ENCODE measurements around the gene CLP1.
"Not testable (repeated sequence)": the region's sequence is repeated elsewhere in the genome, so short reads cannot be mapped to it uniquely, and the experiment has no call there.

CLP1 gene

GRCh38 chr11:57680552-57680874 lies 23.0 kb downstream of the CLP1 start:
- no peaks in the 10 kb centered on the region for H3K27me3 ChIP-seq
- H3K9me3 ChIP-seq, result no peaks in the 10 kb centered on the region
- TF ChIP-seq CTCF (IDR thresholded peaks at IDR 0.05), result no peak
- H3K36me3 ChIP-seq, result peaks cover 86% of the 10 kb centered on the region
- no peak overlapping the region for H3K27ac ChIP-seq
- H3K4me3 ChIP-seq (ENCODE audit: low read depth in 1 of 2, low read length in 1 of 2), result no peak overlapping the region
- no peaks in the 10 kb centered on the region for H3K4me1 ChIP-seq (ENCODE audit: control insufficient read depth in 1 of 2, insufficient read depth in 1 of 2, low read depth in 1 of 2, low read length in 1 of 2)

GRCh38 chr11:57681168-57681567 lies 23.6 kb downstream of the CLP1 start:
- no peak overlapping the region for H3K27ac ChIP-seq
- no peak overlapping the region for H3K4me3 ChIP-seq (ENCODE audit: low read depth in 1 of 2, low read length in 1 of 2)
- H3K36me3 ChIP-seq, result peaks cover 86% of the 10 kb centered on the region
- H3K4me1 ChIP-seq (ENCODE audit: control insufficient read depth in 1 of 2, insufficient read depth in 1 of 2, low read depth in 1 of 2, low read length in 1 of 2), result no peaks in the 10 kb centered on the region
- no peaks in the 10 kb centered on the region for H3K27me3 ChIP-seq
- TF ChIP-seq CTCF (IDR thresholded peaks at IDR 0.05), result no peak
- no peaks in the 10 kb centered on the region for H3K9me3 ChIP-seq

- H3K36me3 ChIP-seq, result peaks cover 98% of the 10 kb centered on the region
- not testable (repeated sequence) for H3K27ac ChIP-seq; H3K9me3 ChIP-seq; H3K4me3 ChIP-seq (ENCODE audit: low read depth in 1 of 2, low read length in 1 of 2); H3K4me1 ChIP-seq (ENCODE audit: control insufficient read depth in 1 of 2, insufficient read depth in 1 of 2, low read depth in 1 of 2, low read length in 1 of 2); H3K27me3 ChIP-seq
Measured at GRCh38 chr11:57690474-57690873, 32.9 kb downstream of the CLP1 start.

- H3K27ac ChIP-seq, result no peak overlapping the region
- no peaks in the 10 kb centered on the region for H3K9me3 ChIP-seq
- no peaks in the 10 kb centered on the region for H3K27me3 ChIP-seq
- H3K36me3 ChIP-seq, result peaks cover 88% of the 10 kb centered on the region
- no peak for TF ChIP-seq CTCF (IDR thresholded peaks at IDR 0.05)
- H3K4me3 ChIP-seq (ENCODE audit: low read depth in 1 of 2, low read length in 1 of 2), result no peak overlapping the region
- no peaks in the 10 kb centered on the region for H3K4me1 ChIP-seq (ENCODE audit: control insufficient read depth in 1 of 2, insufficient read depth in 1 of 2, low read depth in 1 of 2, low read length in 1 of 2)
Measured at GRCh38 chr11:57698843-57699365, 41.3 kb downstream of the CLP1 start.

- H3K36me3 ChIP-seq, result peaks cover 86% of the 10 kb centered on the region
Measured at GRCh38 chr11:57699813-57700212, 42.3 kb downstream of the CLP1 start.

GRCh38 chr11:57700425-57700824 lies 42.9 kb downstream of the CLP1 start:
- H3K36me3 ChIP-seq, result peaks cover 83% of the 10 kb centered on the region
- H3K27me3 ChIP-seq, result no peaks in the 10 kb centered on the region
- no peaks in the 10 kb centered on the region for H3K9me3 ChIP-seq
- no peak overlapping the region for H3K27ac ChIP-seq
- H3K4me3 ChIP-seq (ENCODE audit: low read depth in 1 of 2, low read length in 1 of 2), result no peak overlapping the region
- H3K4me1 ChIP-seq (ENCODE audit: control insufficient read depth in 1 of 2, insufficient read depth in 1 of 2, low read depth in 1 of 2, low read length in 1 of 2), result no peaks in the 10 kb centered on the region
- TF ChIP-seq CTCF (IDR thresholded peaks at IDR 0.05), result no peak

More at GRCh38 chr11:57699813-57700212, 42.3 kb downstream of the CLP1 start:
- H3K9me3 ChIP-seq, result no peaks in the 10 kb centered on the region
- H3K27ac ChIP-seq, result no peak overlapping the region
- no peaks in the 10 kb centered on the region for H3K4me1 ChIP-seq (ENCODE audit: control insufficient read depth in 1 of 2, insufficient read depth in 1 of 2, low read depth in 1 of 2, low read length in 1 of 2)
- no peak overlapping the region for H3K4me3 ChIP-seq (ENCODE audit: low read depth in 1 of 2, low read length in 1 of 2)
- no peaks in the 10 kb centered on the region for H3K27me3 ChIP-seq
- no peak for TF ChIP-seq CTCF (IDR thresholded peaks at IDR 0.05)
